ENCODE data around the gene REN.

The REN gene

GRCh38 chr1:204167730-204168129 lies 1.6 kb upstream of the REN start:
- TF ChIP-seq CTCF (IDR thresholded peaks at IDR 0.05; ENCODE audit: extremely low read depth, missing control alignments) = no peak
- no peak for DNase-seq (ENCODE audit: low spot score)

GRCh38 chr1:204162494-204163074 lies 3.6 kb downstream of the REN start:
- peak; percentile 87 for DNase-seq (ENCODE audit: low spot score)

GRCh38 chr1:204161609-204162493 lies 4.3 kb downstream of the REN start:
- DNase-seq (ENCODE audit: low spot score) = no peak
- TF ChIP-seq CTCF (IDR thresholded peaks at IDR 0.05; ENCODE audit: extremely low read depth, missing control alignments) = no peak

More at GRCh38 chr1:204162494-204163074, 3.6 kb downstream of the REN start:
- peak; percentile 97 for TF ChIP-seq CTCF (IDR thresholded peaks at IDR 0.05; ENCODE audit: extremely low read depth, missing control alignments)

DNA sequence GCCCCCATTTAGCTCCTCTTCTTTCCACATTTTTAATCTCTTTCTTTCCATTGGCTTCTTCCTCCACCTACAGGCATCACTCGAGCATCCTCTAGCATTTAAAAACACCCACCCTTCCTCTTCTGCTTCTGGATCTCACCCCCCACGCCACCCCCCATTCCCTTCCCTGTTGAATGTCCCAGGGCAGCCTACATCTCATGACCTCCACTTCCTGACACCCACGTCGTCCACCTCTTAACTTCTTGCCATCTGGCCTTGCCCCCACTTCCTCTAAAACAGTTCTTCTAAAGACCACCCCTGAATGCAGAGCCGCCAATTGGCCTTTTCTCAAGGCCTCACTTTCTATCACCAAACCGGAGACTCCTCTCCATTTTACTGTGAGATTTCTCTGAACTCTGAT lies 8.2 kb downstream of the REN start:
- no peak for TF ChIP-seq CTCF (IDR thresholded peaks at IDR 0.05; ENCODE audit: extremely low read depth, missing control alignments)
- no peak for DNase-seq (ENCODE audit: low spot score)

DNA sequence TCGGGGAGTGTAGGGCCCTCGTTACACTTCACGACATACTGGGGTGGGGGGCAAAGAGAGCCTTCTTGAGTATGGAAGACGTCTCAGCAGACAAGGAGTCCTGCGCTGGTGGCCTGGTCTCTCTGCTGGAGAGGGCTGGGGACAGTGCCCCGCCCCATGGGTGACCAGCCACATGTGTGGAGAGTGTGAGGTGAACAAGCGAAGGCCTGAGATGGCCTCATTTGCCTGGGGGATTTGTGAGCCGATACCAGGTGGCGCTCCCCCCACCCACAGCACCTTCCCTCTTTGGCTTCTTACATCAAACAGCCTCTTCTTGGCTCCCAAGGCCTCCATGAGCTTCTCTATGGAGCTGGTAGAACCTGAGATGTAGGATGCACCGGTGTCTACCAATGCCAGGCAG lies 10.3 kb downstream of the REN start:
- no peak for TF ChIP-seq CTCF (IDR thresholded peaks at IDR 0.05; ENCODE audit: extremely low read depth, missing control alignments)
- no peak for DNase-seq (ENCODE audit: low spot score)

DNA sequence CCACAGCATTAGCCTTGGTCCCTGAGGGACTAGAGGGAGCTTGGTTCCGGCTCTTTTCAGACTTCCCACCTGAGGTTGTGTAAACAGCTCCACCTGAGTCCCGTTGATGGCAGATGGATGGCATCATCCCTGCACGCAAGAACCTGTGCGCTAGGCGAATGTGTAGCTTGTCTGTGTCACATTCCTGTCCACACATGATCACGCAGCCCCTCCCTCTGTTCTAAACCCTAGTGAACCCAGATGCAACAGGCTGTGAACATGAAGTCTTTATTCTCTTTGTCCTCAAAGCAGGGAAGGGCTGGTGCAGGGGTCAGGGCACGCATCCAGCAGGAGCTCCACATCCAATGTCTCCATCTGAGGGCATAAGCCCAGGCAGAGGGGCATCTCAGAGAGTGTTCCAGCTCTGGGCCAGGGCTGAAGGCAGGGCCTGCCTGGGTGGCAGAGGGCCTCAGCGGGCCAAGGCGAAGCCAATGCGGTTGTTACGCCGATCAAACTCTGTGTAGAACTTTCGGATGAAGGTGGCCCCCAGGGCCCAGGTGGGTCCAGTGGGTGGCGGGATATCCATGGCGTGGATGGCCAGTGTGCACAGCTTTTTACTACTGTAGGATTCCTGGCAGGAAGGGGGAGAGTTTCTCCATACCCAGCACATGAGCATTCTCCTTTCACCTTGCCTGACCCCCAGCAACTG lies 11.4 kb downstream of the REN start:
- no peak for DNase-seq (ENCODE audit: low spot score)
- TF ChIP-seq CTCF (IDR thresholded peaks at IDR 0.05; ENCODE audit: extremely low read depth, missing control alignments) = no peak

DNA sequence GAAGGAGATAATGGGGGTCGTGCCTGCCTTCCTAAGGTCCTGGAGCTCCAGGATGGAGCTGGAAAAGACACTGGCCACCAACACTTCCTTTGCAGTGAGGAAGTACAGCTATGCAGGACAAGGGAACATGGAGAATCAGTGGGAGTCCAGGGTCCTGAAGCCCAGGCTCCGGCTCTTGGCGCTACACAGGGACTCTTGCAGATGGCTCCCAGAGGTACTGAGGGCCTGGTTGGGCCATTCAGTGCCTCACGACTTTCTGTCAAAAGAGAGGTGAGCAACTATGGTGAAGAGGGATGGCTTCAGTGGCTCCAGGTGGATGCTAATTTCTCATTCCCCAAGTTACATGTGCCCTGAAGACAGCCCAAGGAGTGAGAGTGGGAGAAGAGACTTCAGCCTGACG lies 12.5 kb downstream of the REN start:
- no peak for TF ChIP-seq CTCF (IDR thresholded peaks at IDR 0.05; ENCODE audit: extremely low read depth, missing control alignments)

More for the DNA sequence above, 12.5 kb downstream of the REN start:
- no peak for DNase-seq (ENCODE audit: low spot score)
